ENCODE data around the gene OGFOD3.
A peak's percentile ranks its signal among the peaks of the same experiment; 100 is the strongest.

The OGFOD3 gene

DNA sequence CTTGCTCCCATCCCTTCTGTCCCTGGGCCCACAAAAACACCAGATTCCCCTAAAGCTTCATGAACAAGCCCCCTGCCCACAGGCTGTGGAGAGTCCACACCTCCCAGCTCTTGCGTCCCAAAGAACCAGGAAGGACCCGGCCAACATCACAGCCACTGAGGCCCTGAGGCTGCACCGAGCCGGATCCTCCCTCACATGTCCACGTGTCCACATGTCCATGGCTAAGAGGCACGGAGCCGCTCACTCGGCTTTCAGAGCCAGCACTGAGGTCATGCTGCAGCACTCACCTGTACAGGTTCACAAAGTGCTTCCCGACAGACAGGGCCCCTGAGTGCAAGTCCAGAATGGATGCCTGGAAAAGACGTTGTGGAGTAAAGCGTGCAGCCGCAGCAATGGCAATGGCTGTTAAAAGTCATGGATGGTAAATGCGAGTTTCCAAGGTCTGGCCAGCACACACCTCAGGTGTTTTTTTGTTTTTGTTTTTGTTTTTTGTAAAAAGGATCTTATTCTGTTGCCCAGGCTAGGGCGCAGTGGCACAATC is 12.2 kb downstream of the OGFOD3 start:
- no peak overlapping the region for H3K27ac ChIP-seq (ENCODE audit: low read depth in 2 of 2, low read length in 2 of 2)
- H3K9me3 ChIP-seq (ENCODE audit: control insufficient read depth in 2 of 2, low read length in 2 of 2): no peaks in the 10 kb centered on the region
- H3K36me3 ChIP-seq (ENCODE audit: control insufficient read depth in 2 of 2, insufficient read depth in 2 of 2, low read length in 2 of 2): peaks cover 8% of the 10 kb centered on the region in 2 donors
- H3K4me1 ChIP-seq (ENCODE audit: control insufficient read depth in 2 of 2, insufficient read depth in 2 of 2, low read length in 2 of 2): no peaks in the 10 kb centered on the region
- no peaks in the 10 kb centered on the region for H3K27me3 ChIP-seq (ENCODE audit: control insufficient read depth in 2 of 2, insufficient read depth in 2 of 2, low read length in 2 of 2)
- no peak overlapping the region for H3K9ac ChIP-seq (ENCODE audit: low read depth in 1 of 2, low read length in 2 of 2)
- H3K4me3 ChIP-seq (ENCODE audit: low read length in 2 of 2): no peak overlapping the region

GRCh38 chr17:82405051-82405450 is 13.3 kb downstream of the OGFOD3 start:
- peaks cover 8 to 10% of the 10 kb centered on the region in 2 donors for H3K36me3 ChIP-seq (ENCODE audit: control insufficient read depth in 2 of 2, insufficient read depth in 2 of 2, low read length in 2 of 2)
- no peak overlapping the region for H3K4me3 ChIP-seq (ENCODE audit: low read length in 2 of 2)
- H3K4me1 ChIP-seq (ENCODE audit: control insufficient read depth in 2 of 2, insufficient read depth in 2 of 2, low read length in 2 of 2): peaks cover 0 to 3% of the 10 kb centered on the region in 2 donors
- no peaks in the 10 kb centered on the region for H3K27me3 ChIP-seq (ENCODE audit: control insufficient read depth in 2 of 2, insufficient read depth in 2 of 2, low read length in 2 of 2)
- H3K27ac ChIP-seq (ENCODE audit: low read depth in 2 of 2, low read length in 2 of 2): no peak overlapping the region
- H3K9ac ChIP-seq (ENCODE audit: low read depth in 1 of 2, low read length in 2 of 2): no peak overlapping the region
- H3K9me3 ChIP-seq (ENCODE audit: control insufficient read depth in 2 of 2, low read length in 2 of 2): no peaks in the 10 kb centered on the region

DNA sequence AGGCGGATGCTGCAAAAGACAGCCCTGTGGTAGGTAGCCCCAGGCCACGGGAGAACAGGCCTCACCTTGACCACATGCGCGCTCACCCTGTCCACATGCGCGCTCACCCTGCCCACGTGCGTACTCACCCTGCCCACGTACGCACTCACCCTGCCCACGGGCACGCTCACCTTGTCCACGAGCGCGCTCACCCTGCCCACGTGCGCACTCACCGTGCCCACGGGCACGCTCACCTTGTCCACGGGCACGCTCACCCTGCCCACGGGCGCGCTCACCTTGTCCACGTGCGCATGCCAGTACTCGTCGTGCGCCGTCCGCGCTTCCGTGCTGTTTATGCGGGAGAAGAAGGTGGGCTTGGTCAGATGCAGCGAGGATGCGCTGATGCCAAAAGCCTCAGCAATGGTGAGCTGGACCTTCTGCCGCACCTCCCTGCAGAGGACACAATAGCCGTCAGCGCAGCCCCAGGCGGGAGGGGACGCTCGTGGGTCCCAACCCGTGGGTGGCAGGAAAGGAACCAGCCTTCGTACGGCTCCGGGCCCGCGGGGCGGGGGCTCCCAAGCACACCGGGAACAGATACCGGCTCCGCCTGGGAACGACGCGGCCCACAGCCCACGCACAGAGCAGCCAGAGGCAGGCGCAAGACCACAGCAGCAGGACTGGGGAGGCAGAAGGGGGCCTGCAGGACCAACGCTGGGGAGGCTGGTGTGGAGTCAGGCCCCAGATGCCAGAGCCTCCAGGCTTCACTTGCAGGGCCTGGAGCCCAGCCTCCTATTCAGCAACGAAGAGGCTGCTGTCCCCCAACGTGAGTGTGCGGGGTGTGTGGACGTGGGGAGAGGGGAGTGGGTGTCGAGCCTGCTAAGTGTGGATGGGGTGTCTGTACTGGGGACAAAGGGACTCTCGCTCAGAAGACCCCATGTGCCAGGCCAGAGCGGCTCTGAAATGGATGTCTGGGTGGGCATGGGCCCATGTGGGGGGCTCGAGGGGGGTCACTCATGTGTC is 14.4 kb downstream of the OGFOD3 start:
- H3K9ac ChIP-seq (ENCODE audit: low read depth in 1 of 2, low read length in 2 of 2): no peak overlapping the region
- H3K27me3 ChIP-seq (ENCODE audit: control insufficient read depth in 2 of 2, insufficient read depth in 2 of 2, low read length in 2 of 2): no peaks in the 10 kb centered on the region
- no peaks in the 10 kb centered on the region for H3K9me3 ChIP-seq (ENCODE audit: control insufficient read depth in 2 of 2, low read length in 2 of 2)
- H3K4me3 ChIP-seq (ENCODE audit: low read length in 2 of 2): no peak overlapping the region
- no peak overlapping the region for H3K27ac ChIP-seq (ENCODE audit: low read depth in 2 of 2, low read length in 2 of 2)
- peaks cover 11% of the 10 kb centered on the region in 2 donors for H3K36me3 ChIP-seq (ENCODE audit: control insufficient read depth in 2 of 2, insufficient read depth in 2 of 2, low read length in 2 of 2)
- peaks cover 0 to 3% of the 10 kb centered on the region in 2 donors for H3K4me1 ChIP-seq (ENCODE audit: control insufficient read depth in 2 of 2, insufficient read depth in 2 of 2, low read length in 2 of 2)

GRCh38 chr17:82402865-82403264 is 15.5 kb downstream of the OGFOD3 start:
- no peak overlapping the region for H3K27ac ChIP-seq (ENCODE audit: low read depth in 2 of 2, low read length in 2 of 2)
- H3K9me3 ChIP-seq (ENCODE audit: control insufficient read depth in 2 of 2, low read length in 2 of 2): no peaks in the 10 kb centered on the region
- H3K36me3 ChIP-seq (ENCODE audit: control insufficient read depth in 2 of 2, insufficient read depth in 2 of 2, low read length in 2 of 2): peaks cover 11% of the 10 kb centered on the region in 2 donors
- H3K9ac ChIP-seq (ENCODE audit: low read depth in 1 of 2, low read length in 2 of 2): no peak overlapping the region
- no peak overlapping the region for H3K4me3 ChIP-seq (ENCODE audit: low read length in 2 of 2)
- no peaks in the 10 kb centered on the region for H3K27me3 ChIP-seq (ENCODE audit: control insufficient read depth in 2 of 2, insufficient read depth in 2 of 2, low read length in 2 of 2)
- H3K4me1 ChIP-seq (ENCODE audit: control insufficient read depth in 2 of 2, insufficient read depth in 2 of 2, low read length in 2 of 2): peaks cover 0 to 3% of the 10 kb centered on the region in 2 donors

- Histone ChIP-seq H3K36me3 (ENCODE audit: control insufficient read depth in 2 of 2, insufficient read depth in 2 of 2, low read length in 2 of 2) (peaks cover 11 to 14% of the 10 kb centered on the region in 2 donors), H3K4me3 (ENCODE audit: low read length in 2 of 2) (peak overlapping the region in 1 of 2 donors; percentile 42), H3K27me3 (ENCODE audit: control insufficient read depth in 2 of 2, insufficient read depth in 2 of 2, low read length in 2 of 2) (no peaks in the 10 kb centered on the region), H3K9me3 (ENCODE audit: control insufficient read depth in 2 of 2, low read length in 2 of 2) (no peaks in the 10 kb centered on the region), H3K27ac (ENCODE audit: low read depth in 2 of 2, low read length in 2 of 2) (no peak overlapping the region), H3K9ac (ENCODE audit: low read depth in 1 of 2, low read length in 2 of 2) (no peak overlapping the region), H3K4me1 (ENCODE audit: control insufficient read depth in 2 of 2, insufficient read depth in 2 of 2, low read length in 2 of 2) (peaks cover 0 to 3% of the 10 kb centered on the region in 2 donors)
Observed at GRCh38 chr17:82400830-82401229, 17.6 kb downstream of the OGFOD3 start.

- Histone ChIP-seq H3K27ac (ENCODE audit: low read depth in 2 of 2, low read length in 2 of 2) (no peak overlapping the region), H3K9ac (ENCODE audit: low read depth in 1 of 2, low read length in 2 of 2) (no peak overlapping the region), H3K27me3 (ENCODE audit: control insufficient read depth in 2 of 2, insufficient read depth in 2 of 2, low read length in 2 of 2) (no peaks in the 10 kb centered on the region), H3K4me1 (ENCODE audit: control insufficient read depth in 2 of 2, insufficient read depth in 2 of 2, low read length in 2 of 2) (peaks cover 0 to 3% of the 10 kb centered on the region in 2 donors), H3K36me3 (ENCODE audit: control insufficient read depth in 2 of 2, insufficient read depth in 2 of 2, low read length in 2 of 2) (peaks cover 11 to 14% of the 10 kb centered on the region in 2 donors), H3K4me3 (ENCODE audit: low read length in 2 of 2) (no peak overlapping the region), H3K9me3 (ENCODE audit: control insufficient read depth in 2 of 2, low read length in 2 of 2) (no peaks in the 10 kb centered on the region)
Observed at GRCh38 chr17:82400206-82400605, 18.2 kb downstream of the OGFOD3 start.

- Histone ChIP-seq H3K36me3 (ENCODE audit: control insufficient read depth in 2 of 2, insufficient read depth in 2 of 2, low read length in 2 of 2) (peaks cover 11 to 14% of the 10 kb centered on the region in 2 donors), H3K9me3 (ENCODE audit: control insufficient read depth in 2 of 2, low read length in 2 of 2) (no peaks in the 10 kb centered on the region), H3K9ac (ENCODE audit: low read depth in 1 of 2, low read length in 2 of 2) (no peak overlapping the region), H3K4me1 (ENCODE audit: control insufficient read depth in 2 of 2, insufficient read depth in 2 of 2, low read length in 2 of 2) (peaks cover 0 to 3% of the 10 kb centered on the region in 2 donors), H3K27ac (ENCODE audit: low read depth in 2 of 2, low read length in 2 of 2) (no peak overlapping the region), H3K4me3 (ENCODE audit: low read length in 2 of 2) (no peak overlapping the region), H3K27me3 (ENCODE audit: control insufficient read depth in 2 of 2, insufficient read depth in 2 of 2, low read length in 2 of 2) (no peaks in the 10 kb centered on the region)
Observed at GRCh38 chr17:82399601-82400101, 18.7 kb downstream of the OGFOD3 start.

DNA sequence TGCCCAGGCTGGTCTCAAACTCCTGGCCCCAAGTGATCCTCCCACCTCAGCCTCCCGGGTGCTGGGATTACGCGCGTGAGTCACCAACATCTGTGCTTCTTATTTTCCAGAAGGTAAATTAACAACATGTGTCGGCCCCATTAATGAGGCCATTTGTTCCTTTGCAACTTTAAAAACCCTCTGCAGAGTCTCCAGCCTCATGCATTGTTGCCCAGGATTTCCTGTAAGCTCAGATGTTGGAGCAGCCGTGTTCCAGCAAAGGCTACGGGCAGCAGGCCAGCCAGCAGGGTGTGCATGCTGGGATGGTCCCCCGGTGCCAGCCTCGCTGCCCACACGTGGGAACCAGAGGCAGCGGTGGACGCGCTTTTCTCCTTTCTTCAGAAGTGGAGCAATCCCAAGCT is 19.3 kb downstream of the OGFOD3 start:
- Histone ChIP-seq H3K4me1 (ENCODE audit: control insufficient read depth in 2 of 2, insufficient read depth in 2 of 2, low read length in 2 of 2) (peaks cover 0 to 3% of the 10 kb centered on the region in 2 donors), H3K9me3 (ENCODE audit: control insufficient read depth in 2 of 2, low read length in 2 of 2) (no peaks in the 10 kb centered on the region), H3K27me3 (ENCODE audit: control insufficient read depth in 2 of 2, insufficient read depth in 2 of 2, low read length in 2 of 2) (no peaks in the 10 kb centered on the region), H3K4me3 (ENCODE audit: low read length in 2 of 2) (no peak overlapping the region), H3K36me3 (ENCODE audit: control insufficient read depth in 2 of 2, insufficient read depth in 2 of 2, low read length in 2 of 2) (peaks cover 9 to 15% of the 10 kb centered on the region in 2 donors), H3K9ac (ENCODE audit: low read depth in 1 of 2, low read length in 2 of 2) (no peak overlapping the region), H3K27ac (ENCODE audit: low read depth in 2 of 2, low read length in 2 of 2) (no peak overlapping the region)

DNA sequence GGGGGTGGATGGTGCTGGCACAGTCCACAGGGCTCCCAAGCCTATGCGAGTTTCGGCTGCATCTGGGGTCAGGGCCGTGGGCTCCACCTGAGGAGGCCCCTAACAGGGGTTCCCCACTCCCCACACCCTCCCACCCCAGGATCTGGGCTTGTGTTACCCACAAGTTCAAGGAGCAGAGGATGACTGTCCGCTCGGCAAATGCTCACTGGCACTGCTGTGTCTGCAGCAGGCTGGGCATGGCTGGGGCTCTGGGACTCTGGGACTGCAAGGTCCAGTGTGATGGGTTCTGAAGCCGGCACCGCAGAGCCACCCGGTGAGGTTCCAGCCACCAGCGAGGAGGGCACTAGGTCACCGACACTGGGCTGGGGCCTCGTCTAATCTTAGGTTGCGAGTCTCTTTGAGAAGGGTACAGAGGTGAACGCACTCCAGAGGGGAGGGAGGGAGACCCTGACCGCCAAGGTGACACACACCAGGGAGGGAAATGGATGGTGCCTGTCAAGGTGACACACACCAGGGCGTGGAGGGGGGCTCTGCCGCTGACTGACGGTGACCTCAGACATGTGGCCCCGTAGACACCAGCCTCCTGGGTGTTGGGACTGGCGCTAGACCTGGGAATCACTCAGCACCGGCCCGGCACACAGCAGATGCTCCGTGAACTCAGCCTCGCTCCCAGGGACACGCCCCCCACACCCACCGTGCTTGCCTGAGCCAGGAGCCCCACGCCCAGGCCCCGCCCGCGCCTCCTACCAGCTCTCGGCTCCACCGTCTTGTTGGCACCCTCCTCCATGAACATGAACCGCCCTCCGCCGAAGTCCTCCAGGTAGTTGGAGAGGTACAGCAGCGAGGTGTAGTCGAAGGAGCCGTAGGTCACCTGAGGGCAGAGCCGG is 20.7 kb downstream of the OGFOD3 start:
- Histone ChIP-seq H3K4me1 (ENCODE audit: control insufficient read depth in 2 of 2, insufficient read depth in 2 of 2, low read length in 2 of 2) (peaks cover 0 to 3% of the 10 kb centered on the region in 2 donors), H3K9ac (ENCODE audit: low read depth in 1 of 2, low read length in 2 of 2) (no peak overlapping the region), H3K27ac (ENCODE audit: low read depth in 2 of 2, low read length in 2 of 2) (no peak overlapping the region), H3K36me3 (ENCODE audit: control insufficient read depth in 2 of 2, insufficient read depth in 2 of 2, low read length in 2 of 2) (peaks cover 7 to 18% of the 10 kb centered on the region in 2 donors), H3K27me3 (ENCODE audit: control insufficient read depth in 2 of 2, insufficient read depth in 2 of 2, low read length in 2 of 2) (no peaks in the 10 kb centered on the region), H3K4me3 (ENCODE audit: low read length in 2 of 2) (no peak overlapping the region), H3K9me3 (ENCODE audit: control insufficient read depth in 2 of 2, low read length in 2 of 2) (no peaks in the 10 kb centered on the region)
